Measurements from ENCODE around the gene DPEP1. TPM values are rescaled to one million over a fixed set of nuclear protein-coding genes. Genes with fewer than 3 reads are reported as not detected.
"Not testable (repeated sequence)": the region's sequence is repeated elsewhere in the genome, so short reads cannot be mapped to it uniquely, and the experiment has no call there.

Gene DPEP1
- total RNA-seq, 1 donor = 0.36 TPM

GRCh38 chr16:89570342-89570923, 43.0 kb upstream of the DPEP1 start:
- H3K4me3 ChIP-seq (ENCODE audit: insufficient read depth, low read length) = no peak overlapping the region
- no peaks in the 10 kb centered on the region for H3K9me3 ChIP-seq (ENCODE audit: low read depth, low read length)
- no peak overlapping the region for H2AFZ ChIP-seq (ENCODE audit: low read length)
- H3K36me3 ChIP-seq (ENCODE audit: insufficient read depth, low read length) = no peaks in the 10 kb centered on the region
- peaks cover 14% of the 10 kb centered on the region for H3K4me1 ChIP-seq (ENCODE audit: insufficient read depth, low read length)
- H3K4me2 ChIP-seq (ENCODE audit: insufficient read depth, low read length) = no peak overlapping the region
- no peaks in the 10 kb centered on the region for H3K27me3 ChIP-seq (ENCODE audit: insufficient read depth, low read length)
- no peak overlapping the region for H3K27ac ChIP-seq (ENCODE audit: low read depth, low read length)
- TF ChIP-seq, protein P1, sequence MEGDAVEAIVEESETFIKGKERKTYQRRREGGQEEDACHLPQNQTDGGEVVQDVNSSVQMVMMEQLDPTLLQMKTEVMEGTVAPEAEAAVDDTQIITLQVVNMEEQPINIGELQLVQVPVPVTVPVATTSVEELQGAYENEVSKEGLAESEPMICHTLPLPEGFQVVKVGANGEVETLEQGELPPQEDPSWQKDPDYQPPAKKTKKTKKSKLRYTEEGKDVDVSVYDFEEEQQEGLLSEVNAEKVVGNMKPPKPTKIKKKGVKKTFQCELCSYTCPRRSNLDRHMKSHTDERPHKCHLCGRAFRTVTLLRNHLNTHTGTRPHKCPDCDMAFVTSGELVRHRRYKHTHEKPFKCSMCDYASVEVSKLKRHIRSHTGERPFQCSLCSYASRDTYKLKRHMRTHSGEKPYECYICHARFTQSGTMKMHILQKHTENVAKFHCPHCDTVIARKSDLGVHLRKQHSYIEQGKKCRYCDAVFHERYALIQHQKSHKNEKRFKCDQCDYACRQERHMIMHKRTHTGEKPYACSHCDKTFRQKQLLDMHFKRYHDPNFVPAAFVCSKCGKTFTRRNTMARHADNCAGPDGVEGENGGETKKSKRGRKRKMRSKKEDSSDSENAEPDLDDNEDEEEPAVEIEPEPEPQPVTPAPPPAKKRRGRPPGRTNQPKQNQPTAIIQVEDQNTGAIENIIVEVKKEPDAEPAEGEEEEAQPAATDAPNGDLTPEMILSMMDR (IDR thresholded peaks at IDR 0.05; ENCODE audit: extremely low read depth, low read depth, low read length) = no peak
- no peak for DNase-seq (ENCODE audit: insufficient read length, low spot score, missing footprints)
- no peaks in the 10 kb centered on the region for H3K79me2 ChIP-seq (ENCODE audit: insufficient read depth, low read length)
- peaks cover 6% of the 10 kb centered on the region for H4K20me1 ChIP-seq (ENCODE audit: insufficient read depth, low read length)

- not testable (repeated sequence) for H3K79me2 ChIP-seq (ENCODE audit: insufficient read depth, low read length); DNase-seq (ENCODE audit: insufficient read length, low spot score, missing footprints); H3K4me1 ChIP-seq (ENCODE audit: insufficient read depth, low read length); H2AFZ ChIP-seq (ENCODE audit: low read length); H3K9me3 ChIP-seq (ENCODE audit: low read depth, low read length); H3K27ac ChIP-seq (ENCODE audit: low read depth, low read length); H3K4me2 ChIP-seq (ENCODE audit: insufficient read depth, low read length); H4K20me1 ChIP-seq (ENCODE audit: insufficient read depth, low read length); H3K4me3 ChIP-seq (ENCODE audit: insufficient read depth, low read length); H3K36me3 ChIP-seq (ENCODE audit: insufficient read depth, low read length); H3K27me3 ChIP-seq (ENCODE audit: insufficient read depth, low read length)
Measured at GRCh38 chr16:89570983-89571598, 42.4 kb upstream of the DPEP1 start.

DNA sequence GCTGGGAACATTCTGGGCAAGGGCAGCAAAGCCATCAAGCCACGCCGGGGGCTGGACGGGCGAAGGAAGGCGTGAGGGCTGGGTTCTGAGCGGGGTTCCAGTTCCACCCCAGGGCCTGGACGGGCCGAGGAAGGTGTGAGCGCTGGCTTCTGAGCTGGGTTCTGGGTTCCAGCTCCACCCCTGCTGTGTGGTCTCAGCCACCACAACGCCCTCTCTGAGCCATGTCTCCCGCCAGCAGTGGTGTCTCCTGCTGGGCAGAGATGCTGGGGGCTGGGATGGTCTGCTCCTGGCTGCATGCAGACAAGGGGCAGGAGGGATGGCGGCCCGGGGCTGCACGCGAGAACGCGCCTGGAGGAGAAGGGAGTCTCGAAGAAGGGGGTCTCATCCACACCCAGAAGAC, 41.8 kb upstream of the DPEP1 start:
- no peak overlapping the region for H2AFZ ChIP-seq (ENCODE audit: low read length)
- no peak overlapping the region for H3K4me3 ChIP-seq (ENCODE audit: insufficient read depth, low read length)
- H4K20me1 ChIP-seq (ENCODE audit: insufficient read depth, low read length) = no peaks in the 10 kb centered on the region
- DNase-seq (ENCODE audit: insufficient read length, low spot score, missing footprints) = no peak
- TF ChIP-seq, protein P1 (IDR thresholded peaks at IDR 0.05; ENCODE audit: extremely low read depth, low read depth, low read length) = no peak
- peaks cover 10% of the 10 kb centered on the region for H3K79me2 ChIP-seq (ENCODE audit: insufficient read depth, low read length)
- no peaks in the 10 kb centered on the region for H3K9me3 ChIP-seq (ENCODE audit: low read depth, low read length)
- no peak overlapping the region for H3K4me2 ChIP-seq (ENCODE audit: insufficient read depth, low read length)
- no peaks in the 10 kb centered on the region for H3K27me3 ChIP-seq (ENCODE audit: insufficient read depth, low read length)
- H3K36me3 ChIP-seq (ENCODE audit: insufficient read depth, low read length) = no peaks in the 10 kb centered on the region
- H3K27ac ChIP-seq (ENCODE audit: low read depth, low read length) = no peak overlapping the region
- peaks cover 6% of the 10 kb centered on the region for H3K4me1 ChIP-seq (ENCODE audit: insufficient read depth, low read length)

- no peaks in the 10 kb centered on the region for H3K36me3 ChIP-seq (ENCODE audit: insufficient read depth, low read length)
- H3K4me2 ChIP-seq (ENCODE audit: insufficient read depth, low read length) = no peak overlapping the region
- no peaks in the 10 kb centered on the region for H3K27me3 ChIP-seq (ENCODE audit: insufficient read depth, low read length)
- peaks cover 6% of the 10 kb centered on the region for H3K4me1 ChIP-seq (ENCODE audit: insufficient read depth, low read length)
- H4K20me1 ChIP-seq (ENCODE audit: insufficient read depth, low read length) = no peaks in the 10 kb centered on the region
- H2AFZ ChIP-seq (ENCODE audit: low read length) = no peak overlapping the region
- peaks cover 14% of the 10 kb centered on the region for H3K79me2 ChIP-seq (ENCODE audit: insufficient read depth, low read length)
- DNase-seq (ENCODE audit: insufficient read length, low spot score, missing footprints) = no peak
- TF ChIP-seq, protein P1 (IDR thresholded peaks at IDR 0.05; ENCODE audit: extremely low read depth, low read depth, low read length) = no peak
- H3K4me3 ChIP-seq (ENCODE audit: insufficient read depth, low read length) = no peak overlapping the region
- H3K9me3 ChIP-seq (ENCODE audit: low read depth, low read length) = no peaks in the 10 kb centered on the region
- H3K27ac ChIP-seq (ENCODE audit: low read depth, low read length) = no peak overlapping the region
Measured at GRCh38 chr16:89572073-89572484, 41.4 kb upstream of the DPEP1 start.

All from osteoblast (primary cell).